Astrocyte of the hippocampus (primary cell): ENCODE results near the gene CHST3.
"Not testable (repeated sequence)": the region's sequence is repeated elsewhere in the genome, so short reads cannot be mapped to it uniquely, and the experiment has no call there.

Source experiments
- DNase-seq: peaks from one replicate; pipeline ENCODE4 v3.0.0; 2011; ENCODE audit warnings: low read depth, low spot score

CHST3 gene

DNA sequence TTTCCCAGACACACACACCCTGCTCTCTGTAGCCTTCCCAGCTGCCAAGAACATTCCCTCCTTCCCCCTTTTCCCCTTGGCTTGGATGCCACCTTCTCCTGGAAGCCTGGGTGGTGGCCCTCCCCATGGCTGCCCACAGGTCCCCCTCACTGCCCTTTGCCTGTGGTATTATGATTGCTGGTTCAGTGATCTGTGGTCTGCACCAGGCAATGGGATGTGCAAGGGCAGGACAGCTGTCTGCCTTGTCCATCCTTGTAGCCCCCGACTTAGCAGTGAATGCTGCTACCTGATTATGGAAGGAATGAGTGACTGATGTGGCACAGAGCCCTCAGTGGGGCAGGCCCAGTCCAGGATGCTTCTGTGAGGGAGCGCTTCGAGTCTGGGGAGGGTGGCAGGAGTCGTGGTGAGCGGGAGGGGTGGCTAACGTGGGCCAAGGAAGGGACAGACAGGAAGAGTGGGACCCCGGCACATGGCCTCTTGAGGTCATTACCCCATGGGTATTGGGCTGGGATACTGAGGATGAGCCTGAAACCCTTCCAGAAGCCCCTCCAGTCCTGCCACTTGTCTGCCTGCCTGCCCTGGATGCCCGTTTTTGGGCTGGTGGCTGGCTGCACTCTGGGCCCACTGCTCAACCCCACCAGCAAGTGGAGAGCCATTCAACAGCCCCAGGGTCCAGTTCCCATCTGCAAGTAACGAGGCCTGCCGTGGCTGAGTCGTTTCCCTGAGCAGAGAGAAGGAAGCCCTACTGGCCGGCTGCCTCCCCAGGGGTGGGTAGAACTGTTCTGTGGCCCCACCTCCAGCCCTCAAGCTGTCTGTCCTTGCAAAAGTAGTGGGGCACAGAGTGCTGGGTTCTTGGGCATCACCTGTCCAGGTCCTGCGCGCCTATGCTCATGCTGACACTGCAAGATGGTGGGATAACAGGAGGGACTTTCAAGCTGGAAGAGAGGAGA, 8.8 kb downstream of the CHST3 start:
- no peak for DNase-seq

DNA sequence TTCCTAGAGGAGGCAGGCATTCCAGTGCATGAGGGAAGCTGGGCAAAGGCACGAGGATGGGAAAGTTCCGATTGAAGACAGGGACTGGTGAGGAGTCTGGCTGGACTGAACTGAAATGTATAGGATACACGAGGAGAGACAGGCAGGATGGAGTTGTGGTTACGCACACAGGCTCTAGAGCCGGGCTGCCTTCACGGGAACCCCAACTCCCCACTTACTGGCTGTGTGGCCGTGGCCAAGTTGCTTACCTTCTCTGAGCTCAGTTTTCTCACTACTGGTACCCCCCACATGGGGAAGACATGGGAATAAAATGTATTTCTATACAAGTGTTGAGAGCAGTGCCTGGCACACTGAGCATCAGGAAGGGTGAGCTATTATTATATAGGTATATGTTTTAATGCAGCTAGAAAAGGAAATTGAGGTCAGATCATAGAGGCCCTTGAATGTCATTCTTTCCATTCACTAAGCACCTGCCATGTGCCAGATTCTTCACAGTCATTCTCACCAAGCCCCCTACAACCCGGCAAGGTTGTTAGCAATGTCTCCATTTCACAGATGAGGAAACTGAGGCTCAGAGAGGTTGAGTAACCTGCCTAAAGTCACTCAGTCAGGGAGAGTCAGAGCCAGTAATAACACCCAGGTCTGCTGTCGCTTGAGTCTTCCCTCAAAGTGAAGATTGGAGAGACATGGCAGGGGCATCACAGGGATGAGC, 9.7 kb downstream of the CHST3 start:
- DNase-seq = no peak

GRCh38 chr10:71974489-71975021, 10.4 kb downstream of the CHST3 start:
- DNase-seq = peak; percentile 65

DNA sequence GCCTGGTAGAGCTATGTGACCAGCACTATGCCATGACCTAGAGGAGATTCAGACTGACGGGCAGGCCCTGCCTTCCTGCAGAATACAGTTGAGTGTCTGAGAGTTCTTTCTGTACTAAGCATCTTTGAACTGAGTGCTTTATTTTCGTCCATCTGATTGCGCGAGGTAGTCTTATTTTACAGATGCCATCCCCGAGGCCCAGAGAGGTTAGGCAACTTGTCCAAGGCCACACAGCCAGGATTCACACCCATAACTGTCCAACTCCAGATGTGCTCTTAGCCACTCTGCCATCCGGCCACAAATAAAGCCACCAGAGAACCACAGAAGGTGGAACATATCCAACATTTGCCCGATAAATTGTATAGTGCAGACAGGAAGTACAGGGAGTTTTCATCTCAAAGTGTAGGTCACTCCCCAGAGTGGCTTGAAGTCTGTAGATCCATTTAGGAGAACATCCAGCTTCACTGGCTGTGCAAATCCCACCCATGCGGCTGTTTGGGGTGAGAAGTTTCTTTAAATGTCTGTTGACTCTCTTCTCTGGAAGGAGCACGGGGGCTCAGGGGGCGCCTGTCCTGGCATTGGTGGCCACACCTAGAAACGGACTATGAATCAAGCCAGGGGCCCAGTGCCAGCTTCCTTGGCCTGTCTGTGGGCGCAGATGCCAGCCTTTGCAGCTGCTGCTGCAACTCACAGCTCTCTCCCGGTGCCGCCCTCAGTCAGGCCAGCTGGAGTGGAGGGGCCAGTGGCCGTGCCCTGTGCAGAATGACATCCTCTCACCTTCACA, 11.1 kb downstream of the CHST3 start:
- DNase-seq = peak; percentile 50

DNA sequence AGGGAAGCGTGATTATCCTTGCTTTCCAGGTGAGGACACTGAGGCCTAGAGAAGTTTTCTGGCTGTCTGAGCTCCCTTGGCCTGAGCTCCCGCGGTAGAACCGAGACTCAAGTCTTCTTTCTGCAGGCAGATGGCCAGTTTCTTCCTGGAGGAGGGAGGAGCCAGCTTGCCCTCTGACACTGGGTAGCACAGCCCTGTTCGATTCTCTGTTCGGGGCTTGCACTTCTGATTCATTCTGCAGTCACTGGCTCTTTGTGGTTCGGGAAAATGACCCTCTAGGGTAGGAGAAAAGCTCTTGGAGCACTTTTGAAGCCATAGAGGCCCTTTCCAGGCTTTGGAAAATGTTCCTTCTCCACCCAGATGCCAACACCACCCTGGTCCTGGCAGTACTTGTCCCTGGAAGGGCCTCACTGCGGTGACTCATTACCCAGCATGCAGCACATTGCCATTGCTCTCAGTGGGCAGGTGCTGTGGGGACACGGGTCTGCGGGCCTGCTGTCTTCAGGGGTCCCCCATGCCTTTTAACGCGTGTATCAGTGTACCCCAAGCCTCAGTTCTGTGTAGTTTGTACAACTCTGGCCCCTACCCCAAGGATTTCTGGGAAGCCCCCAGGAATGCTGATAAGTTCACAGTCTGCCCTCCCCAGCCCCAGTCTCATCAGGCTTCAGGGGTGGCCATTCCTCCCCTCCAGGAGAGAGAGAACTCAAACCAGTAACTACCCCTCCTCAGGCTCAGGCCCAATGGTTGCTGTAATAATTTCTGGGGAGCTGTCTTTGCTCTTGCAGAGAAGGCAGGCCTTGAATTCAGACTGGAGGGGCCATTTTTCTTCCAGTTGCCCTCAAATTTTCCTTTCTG, 11.9 kb downstream of the CHST3 start:
- peak; percentile 70 for DNase-seq

DNA sequence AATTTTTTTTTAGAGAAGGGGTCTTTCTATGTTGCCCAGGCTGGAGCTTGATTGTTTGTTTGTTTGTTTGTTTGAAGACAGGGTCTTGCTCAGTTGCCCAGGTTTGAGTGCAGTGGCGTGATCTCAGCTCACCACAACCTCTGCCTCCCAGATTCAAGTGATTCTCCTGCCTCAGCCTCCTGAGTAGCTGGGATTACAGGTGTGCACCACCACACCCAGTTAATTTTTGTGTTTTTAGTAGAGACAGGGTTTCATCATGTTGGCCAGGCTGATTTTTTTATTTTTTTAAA, 13.4 kb downstream of the CHST3 start:
- DNase-seq = not testable (repeated sequence)

- DNase-seq = no peak
Observed at GRCh38 chr10:71978476-71978875, 14.3 kb downstream of the CHST3 start.

- no peak for DNase-seq
Observed at GRCh38 chr10:71978988-71979691, 14.9 kb downstream of the CHST3 start.

- DNase-seq = no peak
Observed at GRCh38 chr10:71979692-71980062, 15.5 kb downstream of the CHST3 start.

- peak; percentile 52 for DNase-seq
Observed at GRCh38 chr10:71980181-71981014, 16.2 kb downstream of the CHST3 start.

DNA sequence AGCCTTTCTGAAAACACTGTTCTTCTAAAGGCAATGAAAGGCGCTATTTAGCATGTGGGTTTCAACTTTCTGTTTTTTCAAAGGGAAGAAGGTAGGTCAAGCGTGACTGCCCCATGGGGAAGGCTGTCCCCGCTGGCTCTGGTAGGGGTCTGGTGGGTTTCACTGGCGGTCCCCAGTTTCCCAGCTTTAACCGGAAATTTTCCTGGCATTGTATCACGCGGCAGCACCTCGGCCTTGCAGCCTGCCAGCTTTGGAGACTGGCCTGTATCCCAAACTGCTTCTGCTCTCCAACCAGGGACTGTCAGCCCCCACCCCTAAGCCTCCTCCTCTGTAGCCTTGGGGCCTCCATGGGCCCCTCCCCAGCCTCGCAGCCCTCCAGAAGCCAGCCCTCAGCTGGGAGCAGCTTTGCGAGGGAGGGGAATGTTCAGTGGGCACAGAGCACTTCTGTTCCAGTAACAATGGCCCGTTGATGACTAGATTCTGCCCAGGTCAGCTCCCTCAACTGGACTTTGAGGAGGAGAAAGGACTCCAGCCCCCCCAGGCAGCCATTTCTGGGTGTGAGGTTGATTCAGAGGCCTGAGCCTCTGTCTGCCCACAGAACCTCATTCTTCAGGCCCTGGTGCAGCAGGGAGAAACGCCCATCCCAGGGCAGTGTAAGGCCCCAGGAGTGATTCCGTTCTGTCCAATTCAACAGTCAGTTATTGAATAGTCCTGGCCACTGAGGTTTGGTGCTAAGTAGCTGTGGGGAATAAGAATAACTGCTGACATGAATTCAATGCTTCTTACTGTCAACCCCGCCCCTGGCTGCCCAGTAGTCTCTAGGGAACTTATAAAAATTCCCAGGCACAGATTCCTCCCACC, 17.1 kb downstream of the CHST3 start:
- peak; percentile 82 for DNase-seq

DNA sequence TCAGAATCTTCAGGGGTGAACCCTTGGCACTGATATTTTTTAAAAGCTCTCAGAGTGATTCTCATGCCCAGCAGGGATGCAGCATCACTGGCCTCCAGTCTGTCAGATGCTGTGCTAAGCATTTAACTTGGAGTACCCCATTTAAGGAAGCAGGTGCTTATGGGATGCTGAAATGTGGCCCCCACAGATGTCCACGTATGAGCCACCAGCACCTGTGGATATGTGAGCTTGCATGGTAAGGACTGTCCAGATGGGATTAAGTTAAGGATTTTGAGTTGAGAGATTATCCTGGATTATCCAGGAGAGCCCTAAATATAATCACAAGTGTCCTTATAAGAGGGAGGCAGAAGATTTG, 17.7 kb downstream of the CHST3 start:
- DNase-seq = no peak

DNA sequence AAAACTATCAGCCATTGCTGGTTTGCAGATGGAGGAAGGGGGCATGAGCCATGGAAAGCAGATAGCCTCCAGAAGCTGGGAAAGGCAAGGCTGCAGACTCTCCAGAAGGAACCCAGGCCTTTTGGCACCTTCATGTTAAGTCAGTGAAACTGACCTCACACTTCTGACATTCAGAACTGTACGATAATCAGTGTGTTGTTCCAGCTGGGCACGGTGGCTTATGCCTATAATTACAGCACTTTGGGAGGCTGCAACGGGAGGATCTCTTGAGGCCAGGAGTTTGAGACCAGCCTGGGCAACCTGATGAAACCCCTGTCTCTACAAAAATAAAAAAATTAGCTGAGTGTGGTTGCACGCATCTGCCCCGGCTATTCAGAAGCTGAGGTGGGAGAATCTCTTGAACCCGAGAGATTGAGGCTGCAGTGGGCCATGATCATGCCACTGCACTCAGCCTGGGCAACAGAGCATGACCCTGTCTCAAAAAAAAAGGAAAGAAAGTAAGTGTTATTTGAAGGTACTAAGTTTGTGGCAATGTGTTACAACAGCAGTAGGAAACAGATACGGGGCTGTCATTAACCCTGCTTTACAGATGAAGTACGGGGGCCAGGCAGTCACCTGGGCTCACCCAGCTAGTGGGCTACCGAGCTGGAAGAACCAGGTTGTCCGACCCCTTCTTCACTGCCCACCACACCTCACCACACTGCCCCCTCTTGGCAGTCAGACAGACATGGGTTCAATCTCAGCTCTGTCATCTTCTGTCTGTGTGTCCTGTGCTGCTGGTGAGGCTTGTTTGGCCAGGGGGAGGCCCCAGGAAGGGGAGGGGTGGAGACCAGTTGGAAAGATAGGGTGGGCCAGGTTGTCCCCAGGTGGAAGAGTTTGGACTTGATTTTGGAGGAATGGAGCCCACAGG, 18.3 kb downstream of the CHST3 start:
- DNase-seq = no peak

DNA sequence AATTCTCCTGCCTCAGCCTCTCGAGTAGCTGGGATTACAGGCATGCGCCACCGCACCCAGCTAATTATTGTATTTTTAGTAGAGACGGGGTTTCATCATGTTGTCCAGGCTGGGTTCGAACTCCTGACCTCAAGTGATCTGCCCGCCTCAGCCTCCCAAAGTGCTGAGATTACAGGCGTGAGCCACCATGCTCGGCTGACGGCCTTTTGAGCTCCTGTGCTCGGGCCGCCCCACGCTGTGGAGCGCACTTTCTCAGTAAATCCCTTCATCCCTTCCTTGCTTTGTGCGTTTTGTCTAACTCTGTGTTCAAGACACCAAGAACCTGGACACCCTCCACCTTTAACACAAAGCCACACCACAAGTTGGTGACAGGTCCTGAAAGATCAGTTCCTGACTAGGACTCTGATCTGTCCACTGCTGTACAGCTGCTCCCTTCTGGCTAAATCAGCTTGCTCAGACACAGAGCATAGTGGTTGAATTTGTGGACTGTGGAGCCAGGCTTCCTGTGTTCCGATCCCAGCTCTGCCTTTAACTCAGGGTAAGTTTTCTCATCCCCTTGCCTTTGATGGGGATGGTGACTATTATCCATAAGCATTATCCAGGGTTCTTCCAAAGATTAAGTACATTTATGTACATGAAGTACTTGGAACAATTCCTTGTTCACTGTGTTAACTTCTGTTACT, 20.1 kb downstream of the CHST3 start:
- no peak for DNase-seq

- no peak for DNase-seq
Observed at GRCh38 chr10:71984809-71985388, 20.7 kb downstream of the CHST3 start.

DNA sequence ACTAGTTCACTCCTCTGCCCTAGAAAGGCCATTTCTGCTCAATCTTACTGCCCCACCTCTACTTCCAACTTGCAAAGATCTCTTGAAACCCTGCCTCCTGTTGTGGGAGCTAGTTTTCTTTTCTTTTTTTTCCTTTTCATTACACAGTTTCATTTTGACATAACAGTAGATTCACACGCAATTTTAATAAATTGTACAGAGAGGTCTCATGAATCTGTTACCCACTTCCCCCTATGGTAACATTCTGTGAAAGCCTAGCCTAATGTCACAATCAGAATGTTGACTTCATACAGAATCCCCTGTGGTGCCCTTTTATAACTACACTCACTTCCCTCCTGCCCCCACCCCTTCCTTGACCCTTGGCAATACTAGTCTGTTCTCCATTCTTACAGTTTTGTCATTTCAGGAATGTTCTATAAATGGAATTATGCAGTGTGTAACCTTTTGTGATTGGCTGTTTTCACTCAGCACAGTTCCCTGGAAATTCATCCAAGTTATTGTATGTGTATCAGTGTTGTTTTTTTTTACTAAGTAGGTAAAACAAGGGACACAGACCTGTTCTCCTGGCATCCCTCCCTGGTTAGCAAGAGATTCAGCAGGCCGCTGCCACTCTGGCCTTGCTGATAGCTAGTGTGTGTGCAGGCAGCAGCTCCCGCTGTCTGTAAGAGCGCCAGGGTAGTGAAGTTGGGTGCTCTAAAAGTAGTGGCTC, 21.5 kb downstream of the CHST3 start:
- peak; percentile 67 for DNase-seq
